K562 (cell line): ENCODE measurements around the gene EPN3. TPM values are rescaled to one million over a fixed set of nuclear protein-coding genes. Genes with fewer than 3 reads are reported as not detected.
A peak's percentile ranks its signal among the peaks of the same experiment; 100 is the strongest.

Experiments used
- CXXC5 ChIP-seq: fragments of 250-450 bp; sonication (Bioruptor Pico); IDR thresholded peaks from 2 replicates; pipeline ENCODE4 v1.8.0; 2022; ENCODE audit warnings: inconsistent platforms, mild to moderate bottlenecking, moderate library complexity
- KDM5B ChIP-seq: fragments of 200-600 bp; sonication (generic); IDR thresholded peaks from 2 replicates; pipeline ENCODE4 v1.6.1; 2012; ENCODE audit warnings: low read depth, mild to moderate bottlenecking, moderate library complexity, low read length, control low read depth, inconsistent platforms; ENCODE audit not compliant: insufficient replicate concordance
- PTTG1 ChIP-seq: fragments of 450-650 bp; IDR thresholded peaks from 2 replicates; pipeline ENCODE4 v1.6.1; 2016; ENCODE audit warnings: low read depth, mild to moderate bottlenecking, missing genetic modification characterization, missing compliant biosample characterization
- RAD51 ChIP-seq: fragments of 450-650 bp; IDR thresholded peaks from 2 replicates; pipeline ENCODE4 v1.7.1; 2016; ENCODE audit warnings: low read depth, mild to moderate bottlenecking, borderline replicate concordance
- SMAD3 ChIP-seq: fragments of 450-650 bp; formaldehyde crosslinking; conservative IDR thresholded peaks from 2 replicates; pipeline ENCODE4 v1.4.0; 2020; ENCODE audit warnings: mild to moderate bottlenecking
- SNRNP70 ChIP-seq: fragments of 200-400 bp; formaldehyde crosslinking; optimal IDR thresholded peaks from 2 replicates; pipeline ENCODE3; 2017; ENCODE audit warnings: low read depth, low read length
- SRSF7 ChIP-seq: fragments of 200-400 bp; formaldehyde crosslinking; optimal IDR thresholded peaks from 2 replicates; pipeline ENCODE3; 2017; ENCODE audit warnings: mild to moderate bottlenecking, low read depth, low read length
- ZBTB1 ChIP-seq: sonication (generic); formaldehyde crosslinking; IDR thresholded peaks from 2 replicates; pipeline ENCODE4 v1.8.1; 2023; ENCODE audit warnings: missing genetic modification reagents, low read depth, mild to moderate bottlenecking, borderline replicate concordance
- ZNF124 ChIP-seq: sonication (generic); formaldehyde crosslinking; IDR thresholded peaks from 2 replicates; pipeline ENCODE4 v1.8.1; 2022; ENCODE audit warnings: missing genetic modification reagents
- ZNF764 ChIP-seq: fragments of 250-450 bp; sonication (Bioruptor Pico); IDR thresholded peaks from 2 replicates; pipeline ENCODE4 v1.4.0; 2020; ENCODE audit warnings: low read depth, mild to moderate bottlenecking, moderate library complexity
- polyA plus RNA-seq, 8 experiments: library from polyadenylated mRNA; depleted of rRNA in 4 of 8; stranded (reverse) in 5 of 8; unstranded in 3 of 8; fragments of >200 nt; fragmentation: Nextera tagmentation in 2 of 8; fragmentation: Illumina TruSeq in 1 of 8; extraction: Ambion mirVana in 2 of 8; extraction: Trizol in 1 of 8; gene quantifications; 2 replicates each; pipeline versions ENCODE4 v1.2.1 to v1.2.3, GENCODE V29; 2011 to 2014; ENCODE audit warnings: inconsistent platforms in 1 of 8, missing spikeins in 1 of 8
- total RNA-seq, 7 experiments: library from RNA; depleted of rRNA in 6 of 7; stranded (reverse); fragments of >200 nt in 6 of 7; fragmentation: Illumina TruSeq in 2 of 7; extraction: Trizol in 2 of 7; gene quantifications; 2 replicates each; pipeline versions ENCODE4 v1.2.1 to v1.2.3, GENCODE V29; 2011 to 2021; ENCODE audit warnings: low replicate concordance in 1 of 7
- TF ChIP-seq, protein P1 (sequence below), 3 experiments: fragments of 200-800 bp in 1 of 3; sonication (Bioruptor generic) in 1 of 3; sonication (generic) in 1 of 3; formaldehyde crosslinking in 1 of 3; IDR thresholded peaks; 2 replicates each; pipeline versions ENCODE4 v1.6.1 to v1.8.0; 2016 to 2022; ENCODE audit warnings: mild to moderate bottlenecking in 2 of 3, missing compliant biosample characterization in 2 of 3, missing genetic modification characterization in 2 of 3, missing genetic modification reagents in 1 of 3
- TF ChIP-seq, protein P2 (sequence below): sonication (generic); formaldehyde crosslinking; IDR thresholded peaks from 2 replicates; pipeline ENCODE4 v1.9.0; 2022; ENCODE audit warnings: mild to moderate bottlenecking, missing genetic modification reagents
- TF ChIP-seq, protein P3 (sequence below): sonication (generic); formaldehyde crosslinking; IDR thresholded peaks from 2 replicates; pipeline ENCODE4 v1.8.0; 2022; ENCODE audit warnings: mild to moderate bottlenecking, low read depth, missing genetic modification reagents
- TF ChIP-seq, protein P4 (sequence below): sonication (generic); formaldehyde crosslinking; IDR thresholded peaks from 2 replicates; pipeline ENCODE4 v1.8.0; 2022; ENCODE audit warnings: missing genetic modification reagents, mild to moderate bottlenecking, moderate library complexity, borderline replicate concordance
- TF ChIP-seq, protein P5 (sequence below), 2 experiments: fragments of 450-650 bp; formaldehyde crosslinking in 1 of 2; IDR thresholded peaks; 2 replicates each; pipeline versions ENCODE4 v1.4.0 to v1.6.1; 2014 to 2020; ENCODE audit warnings: mild to moderate bottlenecking in 2 of 2, borderline replicate concordance in 1 of 2, low read depth in 1 of 2

Gene EPN3
- total and polyA plus RNA-seq, 9 of the 15 experiments (the other 6 are each of a cell fraction or from before 2014, with no cell fraction given): 0.16 TPM; not detected in 8

DNA sequence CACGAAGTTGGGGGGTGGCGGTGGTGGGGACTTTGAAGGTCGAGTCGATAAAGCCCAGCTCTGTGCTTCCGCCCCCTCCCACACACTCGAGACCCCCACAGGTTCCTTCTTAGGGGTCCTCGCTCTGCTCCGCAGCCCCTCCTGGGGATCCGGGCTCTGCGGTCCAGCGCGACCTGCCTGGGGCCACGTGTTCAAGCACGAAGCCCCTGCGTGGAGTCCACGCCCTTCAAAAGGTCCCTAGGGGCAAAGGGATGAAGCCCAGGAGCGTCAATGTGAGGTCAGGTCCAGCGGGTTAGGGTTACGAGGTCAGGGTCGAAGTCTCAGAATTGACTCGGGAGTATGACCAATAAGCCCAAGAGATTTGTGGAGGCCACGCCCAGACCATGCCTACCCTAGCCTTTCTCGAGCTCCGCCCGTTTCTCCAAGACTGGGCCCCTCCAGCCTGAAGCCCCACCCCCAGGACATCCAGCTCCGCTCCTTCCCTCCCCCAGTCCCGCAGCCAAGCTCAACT, 27.2 kb downstream of the EPN3 start (continued):
- TF ChIP-seq, protein P1, sequence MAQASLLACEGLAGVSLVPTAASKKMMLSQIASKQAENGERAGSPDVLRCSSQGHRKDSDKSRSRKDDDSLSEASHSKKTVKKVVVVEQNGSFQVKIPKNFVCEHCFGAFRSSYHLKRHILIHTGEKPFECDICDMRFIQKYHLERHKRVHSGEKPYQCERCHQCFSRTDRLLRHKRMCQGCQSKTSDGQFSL (CRISPR knock-in tag; IDR thresholded peaks at IDR 0.05): no peak
- TF ChIP-seq, protein P1 (tag; IDR thresholded peaks at IDR 0.05): no peak
- TF ChIP-seq, protein P2, sequence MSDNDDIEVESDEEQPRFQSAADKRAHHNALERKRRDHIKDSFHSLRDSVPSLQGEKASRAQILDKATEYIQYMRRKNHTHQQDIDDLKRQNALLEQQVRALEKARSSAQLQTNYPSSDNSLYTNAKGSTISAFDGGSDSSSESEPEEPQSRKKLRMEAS: peak; percentile 71
- TF ChIP-seq ZNF764 (CRISPR knock-in tag) (no peak), SMAD3 (no peak), ZBTB1 (CRISPR knock-in tag) (0 out of 2 replicates have a peak, but pooled peaks have one; percentile 23), CXXC5 (CRISPR knock-in tag) (no peak), SRSF7 (no peak), RAD51 (peak; percentile 16; the same call in 1 of the 2 replicates), ZNF124 (CRISPR knock-in tag) (no peak), SNRNP70 (no peak), PTTG1 (tag) (no peak), KDM5B (no peak)
- TF ChIP-seq, protein P3, sequence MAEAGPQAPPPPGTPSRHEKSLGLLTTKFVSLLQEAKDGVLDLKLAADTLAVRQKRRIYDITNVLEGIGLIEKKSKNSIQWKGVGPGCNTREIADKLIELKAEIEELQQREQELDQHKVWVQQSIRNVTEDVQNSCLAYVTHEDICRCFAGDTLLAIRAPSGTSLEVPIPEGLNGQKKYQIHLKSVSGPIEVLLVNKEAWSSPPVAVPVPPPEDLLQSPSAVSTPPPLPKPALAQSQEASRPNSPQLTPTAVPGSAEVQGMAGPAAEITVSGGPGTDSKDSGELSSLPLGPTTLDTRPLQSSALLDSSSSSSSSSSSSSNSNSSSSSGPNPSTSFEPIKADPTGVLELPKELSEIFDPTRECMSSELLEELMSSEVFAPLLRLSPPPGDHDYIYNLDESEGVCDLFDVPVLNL (CRISPR knock-in tag): no peak
- TF ChIP-seq, protein P4, sequence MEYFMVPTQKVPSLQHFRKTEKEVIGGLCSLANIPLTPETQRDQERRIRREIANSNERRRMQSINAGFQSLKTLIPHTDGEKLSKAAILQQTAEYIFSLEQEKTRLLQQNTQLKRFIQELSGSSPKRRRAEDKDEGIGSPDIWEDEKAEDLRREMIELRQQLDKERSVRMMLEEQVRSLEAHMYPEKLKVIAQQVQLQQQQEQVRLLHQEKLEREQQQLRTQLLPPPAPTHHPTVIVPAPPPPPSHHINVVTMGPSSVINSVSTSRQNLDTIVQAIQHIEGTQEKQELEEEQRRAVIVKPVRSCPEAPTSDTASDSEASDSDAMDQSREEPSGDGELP (CRISPR knock-in tag): peak; percentile 41; the same call in 1 of the 2 replicates
- TF ChIP-seq, protein P5, sequence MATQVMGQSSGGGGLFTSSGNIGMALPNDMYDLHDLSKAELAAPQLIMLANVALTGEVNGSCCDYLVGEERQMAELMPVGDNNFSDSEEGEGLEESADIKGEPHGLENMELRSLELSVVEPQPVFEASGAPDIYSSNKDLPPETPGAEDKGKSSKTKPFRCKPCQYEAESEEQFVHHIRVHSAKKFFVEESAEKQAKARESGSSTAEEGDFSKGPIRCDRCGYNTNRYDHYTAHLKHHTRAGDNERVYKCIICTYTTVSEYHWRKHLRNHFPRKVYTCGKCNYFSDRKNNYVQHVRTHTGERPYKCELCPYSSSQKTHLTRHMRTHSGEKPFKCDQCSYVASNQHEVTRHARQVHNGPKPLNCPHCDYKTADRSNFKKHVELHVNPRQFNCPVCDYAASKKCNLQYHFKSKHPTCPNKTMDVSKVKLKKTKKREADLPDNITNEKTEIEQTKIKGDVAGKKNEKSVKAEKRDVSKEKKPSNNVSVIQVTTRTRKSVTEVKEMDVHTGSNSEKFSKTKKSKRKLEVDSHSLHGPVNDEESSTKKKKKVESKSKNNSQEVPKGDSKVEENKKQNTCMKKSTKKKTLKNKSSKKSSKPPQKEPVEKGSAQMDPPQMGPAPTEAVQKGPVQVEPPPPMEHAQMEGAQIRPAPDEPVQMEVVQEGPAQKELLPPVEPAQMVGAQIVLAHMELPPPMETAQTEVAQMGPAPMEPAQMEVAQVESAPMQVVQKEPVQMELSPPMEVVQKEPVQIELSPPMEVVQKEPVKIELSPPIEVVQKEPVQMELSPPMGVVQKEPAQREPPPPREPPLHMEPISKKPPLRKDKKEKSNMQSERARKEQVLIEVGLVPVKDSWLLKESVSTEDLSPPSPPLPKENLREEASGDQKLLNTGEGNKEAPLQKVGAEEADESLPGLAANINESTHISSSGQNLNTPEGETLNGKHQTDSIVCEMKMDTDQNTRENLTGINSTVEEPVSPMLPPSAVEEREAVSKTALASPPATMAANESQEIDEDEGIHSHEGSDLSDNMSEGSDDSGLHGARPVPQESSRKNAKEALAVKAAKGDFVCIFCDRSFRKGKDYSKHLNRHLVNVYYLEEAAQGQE (IDR thresholded peaks at IDR 0.05; ENCODE audit: borderline replicate concordance): no peak
- TF ChIP-seq, protein P5 (CRISPR knock-in tag; IDR thresholded peaks at IDR 0.05; ENCODE audit: low read depth): no peak
